Epithelial cell of proximal tubule (primary cell): ENCODE results near the gene BLCAP. TPM values are rescaled to one million over a fixed set of nuclear protein-coding genes. Genes with fewer than 3 reads are reported as not detected.
"Not testable (repeated sequence)": the region's sequence is repeated elsewhere in the genome, so short reads cannot be mapped to it uniquely, and the experiment has no call there.

Experiments
- DNase-seq: peaks from one replicate; pipeline ENCODE4 v3.0.0-alpha.2; 2011; ENCODE audit warnings: low read depth
- H3K4me3 ChIP-seq: 2 replicates; pipeline ENCODE4 v1.5.1; 2011; ENCODE audit warnings: low read depth, mild to moderate bottlenecking, low read length
- CTCF ChIP-seq: conservative IDR thresholded peaks from 2 replicates; pipeline ENCODE4 v1.5.1; 2012; ENCODE audit warnings: low read depth, mild to moderate bottlenecking, low read length
- total RNA-seq: library from RNA; depleted of rRNA; stranded (reverse); fragments of >200 nt; gene quantifications from 2 replicates; pipeline ENCODE4 v1.2.3, GENCODE V29; 2015

Gene BLCAP
- total RNA-seq, 1 donor from 2014 or later = 25.3 TPM

- no peak overlapping the region for H3K4me3 ChIP-seq
- peak; percentile 55 for TF ChIP-seq CTCF
- no peak for DNase-seq
Measured at GRCh38 chr20:37543828-37544227, 16.2 kb upstream of the BLCAP start.

- no peak overlapping the region for H3K4me3 ChIP-seq
- TF ChIP-seq CTCF = no peak
- DNase-seq = no peak
Measured at GRCh38 chr20:37542281-37542680, 14.6 kb upstream of the BLCAP start.

GRCh38 chr20:37541326-37541725, 13.7 kb upstream of the BLCAP start:
- H3K4me3 ChIP-seq = no peak overlapping the region
- no peak for DNase-seq
- TF ChIP-seq CTCF = no peak

- not testable (repeated sequence) for DNase-seq, H3K4me3 ChIP-seq
Measured at GRCh38 chr20:37540838-37541237, 13.2 kb upstream of the BLCAP start.

- TF ChIP-seq CTCF = no peak
- no peak overlapping the region for H3K4me3 ChIP-seq
- no peak for DNase-seq
Measured at GRCh38 chr20:37540001-37540400, 12.3 kb upstream of the BLCAP start.

GRCh38 chr20:37539424-37539823, 11.7 kb upstream of the BLCAP start:
- TF ChIP-seq CTCF = no peak
- H3K4me3 ChIP-seq = no peak overlapping the region
- DNase-seq = no peak

GRCh38 chr20:37538003-37538402, 10.3 kb upstream of the BLCAP start:
- TF ChIP-seq CTCF = no peak
- no peak overlapping the region for H3K4me3 ChIP-seq
- no peak for DNase-seq

- no peak overlapping the region for H3K4me3 ChIP-seq
- TF ChIP-seq CTCF = no peak
- DNase-seq = no peak
Measured at GRCh38 chr20:37537505-37537904, 9.8 kb upstream of the BLCAP start.
